PC-3 (cell line): ENCODE measurements around the gene WDR91. TPM values are rescaled to one million over a fixed set of nuclear protein-coding genes. Genes with fewer than 3 reads are reported as not detected.
"Not testable (repeated sequence)": the region's sequence is repeated elsewhere in the genome, so short reads cannot be mapped to it uniquely, and the experiment has no call there.

ENCODE experiments used
- ATAC-seq: fragments of 200-7000 bp; cut with Tn5 transposase; 2 replicates; pipeline ENCODE4 v1.9.1; 2020; ENCODE audit warnings: mild to moderate bottlenecking, moderate library complexity
- BruUV-seq: library from RNA; stranded (reverse); fragments of 400-500 nt; replicated peaks from 2 replicates; lab custom pipeline; 2021; lab: Mats Ljungman, UMichigan
- CTCF ChIA-PET: fragments of 300-600 bp; sonication (Branson Sonifier 250); formaldehyde crosslinking; loops from one replicate; lab custom pipeline; 2022; ENCODE audit warnings: antibody characterized with exemption; lab: Charles Lee
- POLR2A ChIA-PET: fragments of 300-600 bp; sonication (Branson Sonifier 250); formaldehyde crosslinking; loops from one replicate; lab custom pipeline; 2022; ENCODE audit warnings: antibody characterized with exemption; ENCODE audit not compliant: unreplicated experiment; lab: Charles Lee
- DNase-seq: peaks from one replicate; pipeline ENCODE4 v3.0.0-alpha.2; 2015
- H2AFZ ChIP-seq: fragments of 300-600 bp; sonication (generic); 2 replicates; pipeline ENCODE4 v1.6.0; 2016; ENCODE audit warnings: antibody characterized with exemption, low read length
- H3F3A ChIP-seq: fragments of 300-600 bp; sonication (generic); one replicate; pipeline ENCODE4 v1.6.0; 2017; ENCODE audit warnings: antibody characterized with exemption, low read length, control low read depth, mild to moderate bottlenecking; ENCODE audit not compliant: unreplicated experiment
- H3K27ac ChIP-seq: fragments of 300-600 bp; sonication (generic); 2 replicates; pipeline ENCODE4 v1.5.1; 2016; ENCODE audit warnings: mild to moderate bottlenecking, low read length
- H3K27me3 ChIP-seq: fragments of 300-600 bp; sonication (generic); 2 replicates; pipeline ENCODE4 v1.6.1; 2016; ENCODE audit warnings: low read length, mixed read lengths
- H3K36me3 ChIP-seq: fragments of 300-600 bp; sonication (generic); 2 replicates; pipeline ENCODE4 v1.6.1; 2016; ENCODE audit warnings: low read depth, mixed run types, low read length, mixed read lengths
- H3K4me1 ChIP-seq: fragments of 300-600 bp; sonication (generic); 2 replicates; pipeline ENCODE4 v1.5.1; 2016; ENCODE audit warnings: low read length; ENCODE audit not compliant: insufficient read depth
- H3K4me2 ChIP-seq: fragments of 300-600 bp; sonication (generic); 2 replicates; pipeline ENCODE4 v1.6.0; 2016; ENCODE audit warnings: low read length
- H3K4me3 ChIP-seq: fragments of 300-600 bp; sonication (generic); 2 replicates; pipeline ENCODE4 v1.5.1; 2016; ENCODE audit warnings: mild to moderate bottlenecking, low read length, mixed read lengths
- H3K79me2 ChIP-seq: fragments of 300-600 bp; sonication (generic); 2 replicates; pipeline ENCODE4 v1.6.1; 2017; ENCODE audit warnings: low read length, mixed read lengths
- H3K9ac ChIP-seq: fragments of 300-600 bp; sonication (generic); 2 replicates; pipeline ENCODE4 v1.6.0; 2016; ENCODE audit warnings: mild to moderate bottlenecking, low read length
- H3K9me2 ChIP-seq: fragments of 300-600 bp; sonication (generic); replicated peaks from 2 replicates; pipeline ENCODE4 v1.6.1; 2016; ENCODE audit warnings: mixed run types, low read length, mixed read lengths
- H3K9me3 ChIP-seq: fragments of 300-600 bp; sonication (generic); 2 replicates; pipeline ENCODE4 v1.6.1; 2016; ENCODE audit warnings: low read length, mixed read lengths
- H4K20me1 ChIP-seq: fragments of 300-600 bp; sonication (generic); 2 replicates; pipeline ENCODE4 v1.6.1; 2016; ENCODE audit warnings: low read length, mixed read lengths
- EZH2 ChIP-seq: fragments of 300-600 bp; sonication (generic); IDR thresholded peaks from one replicate; pipeline ENCODE4 v1.6.1; 2017; ENCODE audit warnings: antibody characterized with exemption, mild to moderate bottlenecking, low read length; ENCODE audit not compliant: unreplicated experiment
- EZH2phosphoT487 ChIP-seq: fragments of 300-600 bp; sonication (generic); IDR thresholded peaks from 2 replicates; pipeline ENCODE4 v1.6.1; 2018; ENCODE audit warnings: mild to moderate bottlenecking, antibody characterized with exemption, low read length, borderline replicate concordance
- intact Hi-C: fragments of 100-400 bp; cut with micrococcal nuclease; formaldehyde crosslinking; loops from 2 replicates; pipeline ENCODE4 v1.9.0; 2023
- total RNA-seq: library from RNA; depleted of rRNA; stranded (reverse); fragments of >200 nt; gene quantifications from 2 replicates; pipeline ENCODE4 v1.2.3, GENCODE V29; 2014
- TF ChIP-seq, protein P1 (sequence below): fragments of 300-600 bp; sonication (generic); conservative IDR thresholded peaks from 2 replicates; pipeline ENCODE4 v1.5.1; 2017; ENCODE audit warnings: antibody characterized with exemption, low read depth, mild to moderate bottlenecking, low read length

The WDR91 gene
- total RNA-seq, 1 experiment from 2014 or later: 12.3 TPM

DNA sequence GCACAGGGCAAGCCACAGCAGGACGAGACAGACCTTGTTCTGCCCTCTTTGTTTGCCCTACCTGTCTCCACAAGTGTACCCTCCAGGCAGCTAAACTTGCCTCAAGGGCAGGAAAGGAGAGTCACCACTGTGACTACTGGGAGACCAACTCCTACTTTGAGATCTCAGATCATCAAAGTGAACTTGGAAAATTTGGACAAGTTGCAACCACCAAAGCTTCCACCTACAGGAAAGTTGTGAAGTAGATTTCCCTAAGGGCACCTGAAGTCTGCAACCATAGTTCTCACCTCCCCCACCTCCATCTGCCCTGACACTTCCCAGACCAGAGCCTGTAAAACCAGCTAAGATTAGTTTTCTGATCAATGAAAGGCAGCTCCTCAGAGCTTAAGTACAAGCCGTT is 2.5 kb upstream of the WDR91 start:
- ATAC-seq: no peak
- no peak for TF ChIP-seq EZH2
- TF ChIP-seq EZH2phosphoT487: no peak
- TF ChIP-seq, protein P1, sequence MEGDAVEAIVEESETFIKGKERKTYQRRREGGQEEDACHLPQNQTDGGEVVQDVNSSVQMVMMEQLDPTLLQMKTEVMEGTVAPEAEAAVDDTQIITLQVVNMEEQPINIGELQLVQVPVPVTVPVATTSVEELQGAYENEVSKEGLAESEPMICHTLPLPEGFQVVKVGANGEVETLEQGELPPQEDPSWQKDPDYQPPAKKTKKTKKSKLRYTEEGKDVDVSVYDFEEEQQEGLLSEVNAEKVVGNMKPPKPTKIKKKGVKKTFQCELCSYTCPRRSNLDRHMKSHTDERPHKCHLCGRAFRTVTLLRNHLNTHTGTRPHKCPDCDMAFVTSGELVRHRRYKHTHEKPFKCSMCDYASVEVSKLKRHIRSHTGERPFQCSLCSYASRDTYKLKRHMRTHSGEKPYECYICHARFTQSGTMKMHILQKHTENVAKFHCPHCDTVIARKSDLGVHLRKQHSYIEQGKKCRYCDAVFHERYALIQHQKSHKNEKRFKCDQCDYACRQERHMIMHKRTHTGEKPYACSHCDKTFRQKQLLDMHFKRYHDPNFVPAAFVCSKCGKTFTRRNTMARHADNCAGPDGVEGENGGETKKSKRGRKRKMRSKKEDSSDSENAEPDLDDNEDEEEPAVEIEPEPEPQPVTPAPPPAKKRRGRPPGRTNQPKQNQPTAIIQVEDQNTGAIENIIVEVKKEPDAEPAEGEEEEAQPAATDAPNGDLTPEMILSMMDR: no peak
- intact Hi-C loops: loop anchor here (5.0 to 10.0 kb wide), 2 partner anchors 61 to 227 kb away; partner anchors contain the start of gene AGBL3
- CTCF ChIA-PET: no interaction called here
- H3K27me3 ChIP-seq: no peaks in the 10 kb centered on the region
- no peaks in the 10 kb centered on the region for H3K9me2 ChIP-seq
- DNase-seq: no peak
- H3K4me2 ChIP-seq: no peak overlapping the region
- H4K20me1 ChIP-seq: no peaks in the 10 kb centered on the region
- BruUV-seq: no TSS peak
- no peak overlapping the region for H3K27ac ChIP-seq
- no peak overlapping the region for H3K4me3 ChIP-seq
- no peak overlapping the region for H3K9ac ChIP-seq
- H3K9me3 ChIP-seq: no peaks in the 10 kb centered on the region
- H3K79me2 ChIP-seq: no peaks in the 10 kb centered on the region
- H3K4me1 ChIP-seq: peaks cover 8% of the 10 kb centered on the region; the same call in 1 of the 2 replicates
- H3K36me3 ChIP-seq: no peaks in the 10 kb centered on the region
- POLR2A ChIA-PET: interaction anchor here (0.6 kb wide), 1 partner anchor 10 kb away, joined by 5 read pairs; no protein-coding TSS in a partner anchor
- no peak overlapping the region for H2AFZ ChIP-seq
- H3F3A ChIP-seq: no peaks in the 10 kb centered on the region

DNA sequence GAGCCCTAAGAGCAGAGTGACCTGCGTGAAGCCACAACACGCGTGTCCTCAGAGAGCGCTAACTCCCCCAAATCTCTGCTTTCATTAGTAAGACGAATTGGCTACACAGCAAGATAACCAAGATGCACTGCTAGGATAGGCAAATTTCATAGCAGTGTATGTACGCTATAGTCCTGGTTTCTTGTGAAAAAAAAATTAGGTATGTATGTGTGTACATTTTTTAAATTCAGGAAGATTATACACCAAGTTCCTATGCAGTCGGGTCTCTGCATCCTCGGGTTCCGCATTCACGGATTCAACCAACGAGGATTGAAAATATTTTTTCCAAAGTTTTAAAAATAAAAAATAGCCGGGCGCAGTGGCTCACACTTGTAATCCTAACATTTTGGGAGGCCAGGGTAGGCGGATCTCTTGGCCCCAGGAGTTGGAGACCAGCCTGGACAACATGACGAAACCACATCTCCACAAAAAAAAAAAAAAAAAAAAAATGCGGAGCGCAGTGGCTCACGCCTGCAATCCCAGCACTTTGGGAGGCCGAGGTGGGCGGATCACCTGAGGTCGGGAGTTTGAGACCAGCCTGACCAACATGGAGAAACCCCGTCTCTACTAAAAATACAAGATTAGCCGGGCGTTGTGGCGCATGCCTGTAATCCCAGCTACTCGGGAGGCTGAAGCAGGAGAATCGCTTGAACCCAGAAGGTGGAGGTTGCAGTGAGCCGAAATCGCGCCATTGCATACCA is 790 bp upstream of the WDR91 start:
- H3K36me3 ChIP-seq, H3F3A ChIP-seq, H3K79me2 ChIP-seq, POLR2A ChIA-PET, H3K4me1 ChIP-seq, H3K9me2 ChIP-seq, H4K20me1 ChIP-seq, H3K27me3 ChIP-seq, H3K9me3 ChIP-seq, H3K27ac ChIP-seq: not testable (repeated sequence)
- Histone ChIP-seq H3K4me2 (peak overlapping the region; percentile 94), H2AFZ (peak overlapping the region; percentile 100), H3K4me3 (peak overlapping the region; percentile 100), H3K9ac (peak overlapping the region; percentile 69)
- TSS peak; percentile 90 for BruUV-seq
- DNase-seq (peak; percentile 19), ATAC-seq (peak; percentile 3; the same call in 1 of the 2 replicates)
- CTCF ChIA-PET: interaction anchor here (0.7 kb wide), 1 partner anchor 62 kb away, joined by 3 read pairs; no protein-coding TSS in a partner anchor
- intact Hi-C loops: loop anchor here (2.0 to 10.0 kb wide), 3 partner anchors 41 to 225 kb away; partner anchors contain the start of genes AGBL3 and CYREN

DNA sequence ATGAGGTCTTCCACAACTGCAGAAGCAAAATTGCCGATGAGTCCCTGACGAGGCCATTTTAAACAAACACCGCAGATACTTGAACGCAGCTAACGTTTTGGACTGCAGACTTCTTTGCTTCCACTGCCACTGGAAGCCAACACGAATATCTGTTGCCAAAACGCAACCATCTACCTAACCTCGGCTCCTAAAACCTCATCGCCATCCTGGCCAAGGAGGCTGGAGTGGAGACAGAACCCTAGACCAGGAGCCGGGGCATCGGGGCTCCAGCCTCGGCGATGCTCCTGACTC is 493 bp downstream of the WDR91 start:
- H3K4me1 ChIP-seq: peaks cover 8% of the 10 kb centered on the region; the same call in 1 of the 2 replicates
- H2AFZ ChIP-seq: peak overlapping the region; percentile 97
- TF ChIP-seq, protein P1: no peak
- TF ChIP-seq EZH2phosphoT487 (no peak), EZH2 (no peak)
- H3K27ac ChIP-seq: no peak overlapping the region
- no peaks in the 10 kb centered on the region for H3K27me3 ChIP-seq
- no peaks in the 10 kb centered on the region for H3K79me2 ChIP-seq
- H3F3A ChIP-seq: no peaks in the 10 kb centered on the region
- POLR2A ChIA-PET: interaction anchor here (0.6 kb wide), 1 partner anchor 40 kb away, joined by 13 read pairs; the partner anchor contains the start of gene CYREN
- H3K4me2 ChIP-seq: peak overlapping the region; percentile 87
- DNase-seq: peak; percentile 19
- no peaks in the 10 kb centered on the region for H4K20me1 ChIP-seq
- H3K9ac ChIP-seq: peak overlapping the region; percentile 76
- H3K9me3 ChIP-seq: no peaks in the 10 kb centered on the region
- BruUV-seq: no TSS peak
- CTCF ChIA-PET: no interaction called here
- intact Hi-C loops: loop anchor here (2.0 to 10.0 kb wide), 3 partner anchors 40 to 224 kb away; partner anchors contain the start of genes AGBL3 and CYREN
- H3K36me3 ChIP-seq: no peaks in the 10 kb centered on the region
- peak; percentile 6 for ATAC-seq
- peak overlapping the region; percentile 100 for H3K4me3 ChIP-seq
- H3K9me2 ChIP-seq: no peaks in the 10 kb centered on the region
